DMS 273 treated with DMSO at 0.1 percent for 48 hours (cell line): ENCODE data around the gene PRLR.
"Not testable (repeated sequence)": the region's sequence is repeated elsewhere in the genome, so short reads cannot be mapped to it uniquely, and the experiment has no call there.

ENCODE experiments used
- DNase-seq: peaks from one replicate; lab custom pipeline; 2025; lab: John Stamatoyannopoulos, UW

The PRLR gene

DNA sequence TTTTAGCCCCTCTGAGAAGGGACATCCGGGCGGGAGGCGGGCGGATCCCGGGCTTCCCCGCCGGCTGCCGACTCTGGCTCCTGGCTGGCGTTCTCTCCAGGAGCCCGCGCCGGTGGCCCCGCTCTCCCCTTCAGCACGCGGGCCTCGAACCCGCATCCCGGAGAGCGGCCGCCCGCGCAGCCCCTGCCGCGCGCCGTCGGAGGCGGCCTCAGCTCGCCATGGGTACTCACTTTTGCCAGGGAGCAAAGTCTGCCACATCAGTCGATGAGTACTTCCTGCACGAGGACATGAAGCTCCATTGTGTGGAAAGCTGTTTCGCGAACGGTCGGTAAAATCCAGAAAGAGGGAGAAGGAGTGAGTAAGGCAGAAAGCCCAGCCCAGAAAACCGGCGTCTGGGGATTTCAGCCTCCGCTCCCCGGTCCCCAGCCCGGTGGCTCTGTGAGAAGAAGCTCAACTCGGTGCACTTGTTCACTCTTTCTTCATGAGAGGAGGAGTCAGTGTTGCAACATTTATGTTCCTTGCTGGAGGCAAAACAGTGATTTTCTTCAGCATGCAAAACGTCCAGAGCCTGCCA is at the start of gene PRLR:
Gene PRLR, minus strand, starts transcription at position 450 of the 574 bp plus-strand sequence. CDS start 140,867 bp downstream, outside the sequence.
- DNase-seq, result no peak

DNA sequence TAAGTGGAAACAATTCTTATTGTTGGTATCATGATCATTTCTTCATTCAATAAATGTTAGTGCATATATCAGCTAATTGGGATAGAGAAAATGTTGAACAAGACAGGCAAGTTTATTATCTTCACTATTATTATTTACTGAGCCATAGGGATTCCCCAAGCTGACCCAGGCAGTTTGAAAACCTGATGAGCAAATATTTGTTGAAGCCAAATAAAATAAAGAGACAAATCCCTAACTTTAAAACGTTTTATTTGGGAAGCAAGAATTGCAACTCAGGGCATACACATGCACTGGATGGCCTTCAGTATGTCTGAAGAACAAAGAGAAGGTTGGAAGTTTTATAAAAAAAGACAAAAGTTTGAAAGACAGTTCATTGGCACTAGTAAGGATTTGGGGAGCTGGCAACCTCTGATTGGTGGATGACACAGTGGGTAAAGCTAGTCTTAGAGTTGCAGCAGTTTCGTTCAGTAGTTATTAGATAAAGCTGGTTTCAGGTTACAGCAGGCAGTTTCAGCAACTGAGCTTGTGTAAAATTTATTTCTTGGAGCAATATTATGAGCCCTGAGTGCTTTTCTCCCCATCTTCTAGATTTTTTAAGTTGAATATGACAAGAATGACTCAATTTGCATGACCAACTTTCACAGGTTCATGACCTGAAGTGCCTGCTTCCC is 44.7 kb upstream of the PRLR start:
- DNase-seq, result no peak

DNA sequence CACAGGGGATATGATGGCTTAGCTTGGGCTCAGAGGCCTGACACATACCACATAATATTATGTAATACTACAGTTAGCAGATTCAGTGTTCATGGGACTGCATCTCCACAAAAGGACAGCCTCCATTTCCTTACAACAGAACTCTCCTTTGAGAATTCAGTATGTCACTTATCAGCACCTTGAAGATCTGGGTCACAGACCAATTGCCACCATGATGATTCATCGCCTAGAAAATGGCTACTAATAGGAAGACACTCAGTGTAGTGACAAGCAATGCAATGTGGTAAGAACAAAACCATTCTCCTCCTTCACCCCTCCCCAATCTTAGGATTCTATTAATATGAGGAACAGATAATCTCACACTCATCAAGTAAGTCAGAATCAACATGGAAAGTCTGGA is 38.7 kb upstream of the PRLR start:
- DNase-seq, result no peak

DNA sequence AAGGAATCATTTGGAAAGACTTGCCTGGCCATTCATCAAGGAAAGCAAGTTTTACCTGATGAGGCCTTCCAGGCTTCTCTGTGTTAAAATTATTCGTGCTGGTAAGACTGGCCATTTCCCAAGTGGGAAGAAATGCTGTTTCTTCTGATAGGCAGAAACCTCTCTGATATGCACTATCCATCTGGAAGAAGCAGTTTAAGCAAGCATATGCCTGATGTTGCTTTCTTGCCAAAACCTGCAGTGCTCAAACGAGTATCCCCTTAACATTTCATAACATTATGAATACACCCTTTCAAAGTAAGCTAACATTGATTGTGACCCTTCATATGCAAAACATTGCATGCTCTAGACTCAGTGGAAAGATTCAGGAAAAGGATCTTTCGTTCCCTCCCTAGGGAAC is 36.0 kb upstream of the PRLR start:
- DNase-seq, result no peak

DNA sequence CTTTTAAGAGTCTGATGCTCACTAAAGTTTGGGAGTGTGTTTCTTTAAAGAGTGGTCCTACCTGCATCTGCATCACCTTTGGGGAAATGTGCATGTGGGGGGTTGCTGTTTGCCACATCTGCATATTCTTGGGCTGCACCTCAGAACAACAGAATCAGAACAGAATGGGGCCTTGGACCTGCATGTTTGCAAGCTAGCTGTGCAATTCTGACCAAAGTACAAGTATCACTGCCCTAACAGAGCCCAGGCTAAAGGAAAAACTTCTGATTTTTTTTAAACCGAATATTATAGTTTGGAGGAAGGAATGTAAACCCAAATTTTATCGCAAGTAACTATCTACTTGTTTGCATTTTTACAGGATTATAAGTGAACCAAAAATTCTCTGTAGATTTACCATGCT is 34.2 kb upstream of the PRLR start:
- DNase-seq, result no peak

DNA sequence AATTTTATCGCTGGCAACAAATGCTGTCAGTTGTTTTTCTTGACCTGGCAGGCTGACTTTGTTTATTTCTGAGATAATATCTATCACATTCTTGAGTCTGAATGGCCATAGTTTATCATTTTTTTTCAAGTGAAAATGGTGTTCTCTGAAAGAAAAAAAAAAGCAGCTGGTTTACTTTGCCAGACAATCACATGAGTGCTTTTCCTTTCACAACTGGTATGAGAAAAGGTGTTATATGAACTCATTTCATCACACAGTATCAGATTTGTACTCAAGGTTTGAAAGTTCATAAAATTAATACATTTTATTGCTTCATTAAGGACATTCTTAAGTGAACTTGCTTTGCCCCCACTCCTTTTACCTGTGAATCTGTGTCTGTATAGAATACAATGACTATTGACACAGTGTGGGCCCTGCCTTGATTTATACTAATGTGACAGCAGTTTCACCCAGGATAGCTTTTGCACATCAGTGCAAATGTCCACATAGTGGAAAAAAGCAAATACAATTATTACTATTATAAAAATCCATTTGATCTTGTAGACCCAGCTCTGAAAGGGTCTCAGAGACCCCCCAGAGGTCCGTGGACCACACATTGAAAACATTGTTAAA is 33.1 kb upstream of the PRLR start:
- DNase-seq, result no peak

DNA sequence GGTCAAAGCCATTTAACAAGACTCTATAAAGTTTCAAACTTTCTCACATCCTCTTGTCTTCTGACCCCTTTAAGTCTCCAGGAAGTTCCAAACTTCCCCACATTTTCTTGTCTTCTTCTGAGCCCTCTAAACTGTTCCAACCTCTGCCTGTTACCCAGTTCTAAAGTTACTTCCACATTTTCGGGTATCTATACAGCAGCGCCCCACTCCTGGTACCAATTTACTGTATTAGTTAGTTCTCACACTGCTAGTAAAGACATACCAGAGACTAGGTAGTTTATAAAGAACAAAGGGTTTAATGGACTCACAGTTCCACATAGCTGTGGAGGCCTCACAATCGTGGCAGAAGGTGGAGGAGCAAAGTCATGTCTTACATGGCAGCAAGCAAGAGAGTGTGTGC is 23.3 kb upstream of the PRLR start:
- no peak for DNase-seq

- no peak for DNase-seq
Observed at GRCh38 chr5:35252963-35253362, 22.7 kb upstream of the PRLR start.

GRCh38 chr5:35248843-35249780 is 18.8 kb upstream of the PRLR start:
- DNase-seq, result no peak

- no peak for DNase-seq
Observed at GRCh38 chr5:35247648-35248034, 17.4 kb upstream of the PRLR start.

GRCh38 chr5:35246900-35247647 is 16.8 kb upstream of the PRLR start:
- no peak for DNase-seq

GRCh38 chr5:35246411-35246810 is 16.1 kb upstream of the PRLR start:
- no peak for DNase-seq

DNA sequence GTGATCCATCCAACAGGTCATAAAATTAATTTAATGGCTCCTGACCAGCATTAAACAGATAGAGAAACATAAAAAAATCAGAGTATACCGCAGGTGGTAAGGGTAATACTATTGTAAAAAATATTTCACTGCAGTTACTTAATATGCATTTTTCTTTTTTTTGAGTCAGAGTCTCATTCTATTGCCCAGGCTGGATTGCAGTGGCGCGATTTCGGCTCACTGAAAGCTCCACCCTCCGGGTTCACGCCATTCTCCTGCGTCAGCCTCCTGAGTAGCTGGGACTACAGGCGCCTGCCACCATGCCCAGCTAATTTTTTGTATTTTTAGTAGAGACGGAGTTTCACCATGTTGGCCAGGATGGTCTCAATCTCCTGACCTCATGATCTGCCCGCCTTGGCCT is 15.1 kb upstream of the PRLR start:
- not testable (repeated sequence) for DNase-seq

- no peak for DNase-seq
Observed at GRCh38 chr5:35244171-35244570, 13.9 kb upstream of the PRLR start.

GRCh38 chr5:35242702-35243258 is 12.5 kb upstream of the PRLR start:
- DNase-seq, result no peak

GRCh38 chr5:35240892-35241291 is 10.6 kb upstream of the PRLR start:
- no peak for DNase-seq

GRCh38 chr5:35239911-35240610 is 9.8 kb upstream of the PRLR start:
- no peak for DNase-seq

- DNase-seq, result no peak
Observed at GRCh38 chr5:35239476-35239875, 9.2 kb upstream of the PRLR start.

- DNase-seq, result no peak
Observed at GRCh38 chr5:35237580-35238376, 7.5 kb upstream of the PRLR start.

- DNase-seq, result no peak
Observed at GRCh38 chr5:35236770-35237169, 6.5 kb upstream of the PRLR start.
